GM12878 (cell line): ENCODE results near the gene POU6F2. TPM values are rescaled to one million over a fixed set of nuclear protein-coding genes. Genes with fewer than 3 reads are reported as not detected.

ENCODE experiments used
- ATAC-seq: fragments of 200-7000 bp; cut with Tn5 transposase; 3 replicates; pipeline ENCODE4 v1.9.1; 2020; ENCODE audit warnings: mild to moderate bottlenecking, moderate library complexity
- BruUV-seq: library from RNA; stranded (reverse); fragments of 400-500 nt; replicated peaks from 2 replicates; lab custom pipeline; 2021; lab: Mats Ljungman, UMichigan
- CTCF ChIA-PET: fragments of 300-600 bp; sonication (Branson Sonifier 250); formaldehyde crosslinking; extraction: SDS; loops from one replicate; lab custom pipeline; 2021; ENCODE audit warnings: inconsistent platforms; lab: Yijun Ruan, JAX
- POLR2A ChIA-PET: fragments of 350-600 bp; formaldehyde crosslinking; extraction: SDS; loops from one replicate; lab custom pipeline; 2021; ENCODE audit warnings: inconsistent platforms; lab: Charles Lee
- RAD21 ChIA-PET: fragments of 300-600 bp; sonication (Branson Sonifier 250); formaldehyde crosslinking; loops from one replicate; lab custom pipeline; 2023; ENCODE audit warnings: antibody characterized with exemption; ENCODE audit not compliant: unreplicated experiment; lab: Charles Lee
- SMC1A ChIA-PET: fragments of 300-600 bp; sonication (Branson Sonifier 250); formaldehyde crosslinking; loops from one replicate; lab custom pipeline; 2023; ENCODE audit not compliant: unreplicated experiment, uncharacterized antibody; lab: Charles Lee
- DNase-seq: peaks from one replicate; pipeline ENCODE4 v3.0.0-alpha.2; 2011; ENCODE audit warnings: low read depth, low spot score
- FAIRE-seq: peaks from 3 replicates; lab custom pipeline; 2011; peaks lifted over from hg19 to GRCh38; lab: Jason Lieb, UNC
- H2AFZ ChIP-seq: 2 replicates; pipeline ENCODE4 v1.6.0; 2011; ENCODE audit warnings: low read depth, low read length, control low read depth; ENCODE audit not compliant: control insufficient read depth
- H3K27ac ChIP-seq: 2 replicates; pipeline ENCODE4 v1.5.1; 2011; ENCODE audit warnings: control low read depth; ENCODE audit not compliant: control insufficient read depth, insufficient read depth
- H3K27me3 ChIP-seq, 2 experiments: replicated peaks in 1 of 2; 2 replicates each; pipeline versions ENCODE4 v1.6.0 to v1.6.1; 2011; ENCODE audit warnings: low read length in 1 of 2; ENCODE audit not compliant: control insufficient read depth in 2 of 2, insufficient read depth in 2 of 2
- H3K36me3 ChIP-seq, 2 experiments: 2 replicates each; pipeline ENCODE4 v1.5.1; 2011; ENCODE audit warnings: low read length in 1 of 2; ENCODE audit not compliant: control insufficient read depth in 2 of 2, insufficient read depth in 2 of 2
- H3K4me1 ChIP-seq: 2 replicates; pipeline ENCODE4 v1.6.1; 2011; ENCODE audit warnings: mild to moderate bottlenecking, low read length, moderate library complexity, mixed read lengths; ENCODE audit not compliant: control insufficient read depth, insufficient read depth
- H3K4me2 ChIP-seq: 2 replicates; pipeline ENCODE4 v1.6.0; 2011; ENCODE audit warnings: control low read depth; ENCODE audit not compliant: control insufficient read depth, insufficient read depth
- H3K4me3 ChIP-seq: fragments of 200-600 bp; sonication (generic); 2 replicates; pipeline ENCODE4 v1.5.1; 2016
- H3K79me2 ChIP-seq: 2 replicates; pipeline ENCODE4 v1.6.0; 2011; ENCODE audit warnings: low read length; ENCODE audit not compliant: control insufficient read depth, insufficient read depth
- H3K9ac ChIP-seq: 2 replicates; pipeline ENCODE4 v1.8.0; 2011; ENCODE audit warnings: low read length, control low read depth, mixed read lengths; ENCODE audit not compliant: control insufficient read depth, insufficient read depth
- H3K9me3 ChIP-seq: replicated peaks from 3 replicates; pipeline ENCODE4 v1.5.1; 2011; ENCODE audit warnings: mild to moderate bottlenecking, low read length; ENCODE audit not compliant: control insufficient read depth, insufficient read depth
- H4K20me1 ChIP-seq: 2 replicates; pipeline ENCODE4 v1.6.0; 2011; ENCODE audit not compliant: control insufficient read depth, insufficient read depth
- ATF3 ChIP-seq: IDR thresholded peaks from 2 replicates; pipeline ENCODE4 v1.6.1; 2011; ENCODE audit warnings: low read depth, mild to moderate bottlenecking, low read length, moderate library complexity, borderline replicate concordance; ENCODE audit errors: extremely low read depth
- BCL11A ChIP-seq: IDR thresholded peaks from 2 replicates; pipeline ENCODE4 v1.6.1; 2011; ENCODE audit warnings: low read depth, low read length
- BHLHE40 ChIP-seq, 2 experiments: fragments of 450-650 bp in 1 of 2; IDR thresholded peaks; 2 replicates each; pipeline ENCODE4 v1.6.1; 2011 to 2017; ENCODE audit warnings: low read depth in 2 of 2, borderline replicate concordance in 1 of 2, improper control_type of control experiment in 1 of 2, low read length in 1 of 2, mild to moderate bottlenecking in 1 of 2
- IRF5 ChIP-seq: fragments of 450-650 bp; IDR thresholded peaks from 2 replicates; pipeline ENCODE4 v1.6.1; 2017; ENCODE audit warnings: borderline replicate concordance
- KLF5 ChIP-seq: fragments of 450-650 bp; IDR thresholded peaks from 2 replicates; pipeline ENCODE4 v1.6.1; 2014; ENCODE audit warnings: mild to moderate bottlenecking; ENCODE audit not compliant: partially characterized antibody
- LARP7 ChIP-seq: fragments of 450-650 bp; IDR thresholded peaks from 2 replicates; pipeline ENCODE4 v1.6.1; 2017; ENCODE audit warnings: mild to moderate bottlenecking
- NFXL1 ChIP-seq: fragments of 450-650 bp; IDR thresholded peaks from 2 replicates; pipeline ENCODE4 v1.6.1; 2017; ENCODE audit warnings: antibody characterized with exemption, mild to moderate bottlenecking, borderline replicate concordance
- NKRF ChIP-seq: fragments of 450-650 bp; conservative IDR thresholded peaks from 2 replicates; pipeline ENCODE4 v1.6.1; 2017; ENCODE audit warnings: mild to moderate bottlenecking, moderate library complexity
- SMARCA5 ChIP-seq: fragments of 450-650 bp; IDR thresholded peaks from 2 replicates; pipeline ENCODE4 v1.6.1; 2017; ENCODE audit warnings: mild to moderate bottlenecking
- STAT1 ChIP-seq: fragments of 450-650 bp; conservative IDR thresholded peaks from 2 replicates; pipeline ENCODE4 v1.6.1; 2014; ENCODE audit warnings: antibody characterized with exemption, mild to moderate bottlenecking
- TAF1 ChIP-seq: IDR thresholded peaks from 2 replicates; pipeline ENCODE4 v1.6.1; 2011; ENCODE audit warnings: mild to moderate bottlenecking, low read depth, low read length, borderline replicate concordance
- ZNF24 ChIP-seq: fragments of 450-650 bp; IDR thresholded peaks from 2 replicates; pipeline ENCODE4 v1.6.1; 2017; ENCODE audit warnings: antibody characterized with exemption, mild to moderate bottlenecking
- ZNF622 ChIP-seq: fragments of 450-650 bp; IDR thresholded peaks from 2 replicates; pipeline ENCODE4 v1.6.1; 2017; ENCODE audit warnings: mild to moderate bottlenecking, inconsistent platforms
- WGBS: methylation state at CpG from one replicate; pipeline ENCODE4 v1.1.6; 2016; ENCODE audit warnings: low lambda C conversion rate; ENCODE audit not compliant: insufficient replicate concordance, insufficient coverage; ENCODE audit errors: missing lambda C conversion rate; 5-methylcytosine and 5-hydroxymethylcytosine counted together
- in situ Hi-C: fragments of 300-500 bp; cut with MboI; formaldehyde crosslinking; loops from 9 replicates; pipeline ENCODE4 v1.14.3; 2018; ENCODE audit warnings: mixed read lengths
- intact Hi-C: fragments of 100-400 bp; cut with micrococcal nuclease; formaldehyde crosslinking; loops from one replicate; pipeline ENCODE4 v1.14.2; 2022; ENCODE audit not compliant: unreplicated experiment
- polyA plus RNA-seq, 11 experiments: library from polyadenylated mRNA; depleted of rRNA in 4 of 11; unstranded in 6 of 11; stranded (reverse) in 5 of 11; fragments of >200 nt; fragmentation: Nextera tagmentation in 4 of 11; fragmentation: Illumina TruSeq in 1 of 11; extraction: Ambion mirVana in 4 of 11; extraction: Trizol in 1 of 11; gene quantifications; 1 replicate in 1 of 11; 2 replicates in 10 of 11; pipeline versions ENCODE4 v1.2.1 to v1.2.3, GENCODE V29; 2011 to 2016; ENCODE audit warnings: inconsistent platforms in 2 of 11, missing spikeins in 2 of 11, low read depth in 1 of 11
- total RNA-seq, 4 experiments: library from RNA; depleted of rRNA in 3 of 4; stranded (reverse); fragments of >200 nt in 3 of 4; fragmentation: Illumina TruSeq in 1 of 4; extraction: Trizol in 1 of 4; gene quantifications; 2 replicates each; pipeline versions ENCODE4 v1.2.1 to v1.2.3, GENCODE V29; 2013 to 2021

POU6F2 gene
- total and polyA plus RNA-seq, 10 of the 15 experiments (the other 5 are each of a cell fraction or from before 2014, with no cell fraction given): 0.10 TPM; not detected in 9

- intact Hi-C loops: no loop called here
- ChIA-PET CTCF (no interaction called here), SMC1A (interaction anchor here (0.5 kb wide), 1 partner anchor 119 kb away, joined by 3 read pairs; no protein-coding TSS in a partner anchor), RAD21 (no interaction called here), POLR2A (no interaction called here)
- Histone ChIP-seq H3K27me3 (no peaks in the 10 kb centered on the region), H3K4me2 (no peak overlapping the region), H3K79me2 (no peaks in the 10 kb centered on the region), H4K20me1 (no peaks in the 10 kb centered on the region), H2AFZ (no peak overlapping the region), H3K4me3 (no peak overlapping the region), H3K9ac (no peak overlapping the region), H3K9me3 (no peaks in the 10 kb centered on the region), H3K4me1 (no peaks in the 10 kb centered on the region), H3K27ac (no peak overlapping the region), H3K36me3 (no peaks in the 10 kb centered on the region)
- no peak for FAIRE-seq
- no TSS peak for BruUV-seq
- no peak for ATAC-seq
- in situ Hi-C loops: no loop called here
- DNase-seq: no peak
- WGBS: 33% methylated on average over 1 of the region's 1 CpG
- TF ChIP-seq NFXL1: no peak
- no peak for TF ChIP-seq LARP7
- TF ChIP-seq STAT1: no peak
- no peak for TF ChIP-seq ZNF24
- no peak for TF ChIP-seq KLF5
Measured at GRCh38 chr7:39105720-39106119, 128.0 kb downstream of the POU6F2 start.

GRCh38 chr7:39125846-39126245 lies 148.1 kb downstream of the POU6F2 start:
- no peak for ATAC-seq
- in situ Hi-C loops: no loop called here
- RAD21 ChIA-PET: no interaction called here
- TF ChIP-seq NKRF (no peak), SMARCA5 (no peak), BCL11A (no peak), ZNF622 (no peak), ATF3 (no peak), BHLHE40 (IDR thresholded peaks at IDR 0.05; ENCODE audit: borderline replicate concordance in 1 of 2, low read depth in 2 of 2, low read length in 1 of 2) (no peak), TAF1 (no peak), IRF5 (no peak)

More at GRCh38 chr7:39125846-39126245, 148.1 kb downstream of the POU6F2 start:
- H3K4me2 ChIP-seq: no peak overlapping the region
- H3K4me1 ChIP-seq: no peaks in the 10 kb centered on the region
- CTCF ChIA-PET: no interaction called here
- no peaks in the 10 kb centered on the region; a peak in 1 of 4 replicates for H3K27me3 ChIP-seq
- SMC1A ChIA-PET: no interaction called here
- POLR2A ChIA-PET: no interaction called here
- WGBS: 16% methylated on average over 3 of the region's 3 CpGs
- H3K79me2 ChIP-seq: no peaks in the 10 kb centered on the region
- no peaks in the 10 kb centered on the region for H3K9me3 ChIP-seq
- no peak overlapping the region for H3K4me3 ChIP-seq
- no peak overlapping the region for H3K9ac ChIP-seq
- intact Hi-C loops: no loop called here
- BruUV-seq: no TSS peak
- H2AFZ ChIP-seq: no peak overlapping the region
- DNase-seq (no peak), FAIRE-seq (no peak)
- H4K20me1 ChIP-seq: no peaks in the 10 kb centered on the region
- H3K36me3 ChIP-seq: no peaks in the 10 kb centered on the region
- H3K27ac ChIP-seq: no peak overlapping the region
